Activated CD4-positive, CD25-positive, alpha-beta regulatory T cell (primary cell): ENCODE measurements around the gene SPRY4.
"Not testable (repeated sequence)": the region's sequence is repeated elsewhere in the genome, so short reads cannot be mapped to it uniquely, and the experiment has no call there.

Experiments used
- DNase-seq, 4 experiments: peaks; one replicate each; lab custom pipeline; 2025; lab: John Stamatoyannopoulos, UW

Gene SPRY4

DNA sequence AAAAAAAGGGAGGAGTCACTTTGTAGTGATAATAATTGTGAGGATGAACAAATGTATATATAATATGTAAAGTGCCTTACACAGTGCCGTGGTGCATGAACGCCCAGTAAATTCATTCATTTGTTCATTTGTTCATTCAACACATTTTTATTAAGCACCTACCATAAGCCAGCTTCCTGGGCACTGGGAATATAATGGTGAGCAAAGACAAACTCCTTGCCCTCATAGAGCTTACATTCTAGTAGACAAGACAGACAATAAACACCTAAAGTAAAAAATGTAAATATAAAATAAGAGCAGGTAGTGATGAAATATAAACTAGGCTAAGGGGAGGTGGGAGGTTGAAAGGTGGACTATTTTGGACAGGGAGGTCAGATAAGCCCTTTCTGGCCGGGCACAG lies 32.0 kb downstream of the SPRY4 start:
- DNase-seq: no peak

DNA sequence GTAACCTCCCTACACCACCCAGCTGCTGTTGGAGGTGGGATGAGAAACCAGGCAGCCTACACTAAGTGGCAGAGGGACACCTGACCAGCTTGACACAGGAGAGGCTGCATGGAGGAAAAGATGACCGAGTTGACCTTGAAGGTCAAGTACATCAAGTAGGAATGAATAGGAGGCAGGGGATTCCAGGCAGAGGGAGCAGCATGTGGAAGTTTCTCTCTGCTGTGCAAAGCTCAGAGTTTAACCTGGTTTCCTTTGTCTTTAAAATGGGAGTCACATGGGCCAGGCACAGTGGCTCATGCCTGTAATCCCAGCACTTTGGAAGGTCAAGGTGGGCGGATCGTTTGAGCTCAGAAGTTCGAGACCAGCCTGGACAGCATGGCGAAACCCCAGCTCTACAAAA lies 32.6 kb downstream of the SPRY4 start:
- no peak for DNase-seq

- DNase-seq: no peak
These were observed 34.1 kb downstream of the SPRY4 start for GRCh38 chr5:142290577-142291299.

GRCh38 chr5:142289708-142290576 lies 34.9 kb downstream of the SPRY4 start:
- DNase-seq: no peak

- DNase-seq: no peak
These were observed 36.9 kb downstream of the SPRY4 start for GRCh38 chr5:142287973-142288313.

DNA sequence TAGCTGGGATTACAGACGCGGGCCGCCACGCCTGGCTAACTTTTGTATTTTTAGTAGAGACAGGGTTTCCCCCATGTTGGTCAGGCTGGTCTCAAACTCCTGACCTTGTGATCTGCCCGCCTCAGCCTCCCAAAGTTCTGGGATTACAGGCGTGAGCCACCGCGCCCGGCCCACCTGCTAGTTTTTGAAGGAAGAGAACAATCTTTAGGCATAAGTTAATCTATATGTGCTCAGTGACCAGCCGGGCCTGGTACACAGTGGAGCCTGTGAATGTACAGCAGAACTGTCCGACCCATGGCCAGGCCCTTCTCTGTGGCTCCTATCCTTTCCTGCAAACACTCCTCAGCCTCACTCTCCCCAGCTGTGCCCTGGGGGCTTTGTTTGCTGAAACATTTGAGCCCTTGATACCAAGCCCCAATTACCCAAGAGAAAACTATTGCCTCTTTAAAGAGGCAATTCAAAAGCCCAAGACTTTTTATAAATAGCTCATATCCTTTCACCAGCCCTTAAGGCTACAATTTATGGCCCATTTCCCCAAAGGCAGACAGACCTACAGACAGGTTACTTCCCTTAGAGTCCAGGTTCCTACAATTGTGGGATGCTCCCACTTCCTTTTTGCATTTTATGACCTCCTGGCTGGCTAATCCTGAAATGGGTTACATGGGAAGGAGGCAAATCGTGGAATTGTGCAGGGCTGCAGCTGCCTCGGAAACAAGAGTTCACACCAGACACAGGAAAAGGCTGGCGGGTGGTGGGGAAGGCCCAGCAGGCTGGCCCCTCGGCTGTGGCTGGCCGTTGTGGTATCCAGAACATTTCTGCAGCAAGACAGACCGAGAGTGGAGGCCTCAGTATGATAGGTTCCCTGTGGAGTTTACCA lies 37.5 kb downstream of the SPRY4 start:
- no peak for DNase-seq

GRCh38 chr5:142286111-142286510 lies 38.7 kb downstream of the SPRY4 start:
- DNase-seq: no peak

DNA sequence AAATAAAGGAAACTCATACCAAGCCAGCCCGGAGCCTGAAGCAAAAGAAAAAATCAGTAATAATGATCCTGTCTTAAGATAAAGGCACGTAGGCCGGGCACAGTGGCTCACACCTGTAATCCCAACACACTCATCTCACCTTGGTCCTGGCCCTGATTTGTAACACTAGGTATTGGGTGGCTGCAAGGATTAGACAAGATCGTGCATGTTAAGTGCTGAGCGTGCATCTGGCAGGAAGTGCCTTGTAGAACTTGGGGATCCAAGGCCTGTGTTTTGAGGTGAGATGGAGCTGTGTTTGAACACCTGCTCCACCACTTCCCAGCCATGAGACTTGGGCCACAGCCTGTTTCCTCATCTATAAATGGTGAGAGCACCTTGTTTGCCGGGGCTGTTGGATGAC lies 41.5 kb downstream of the SPRY4 start:
- DNase-seq: no peak

GRCh38 chr5:142281966-142282365 lies 42.9 kb downstream of the SPRY4 start:
- no peak for DNase-seq

DNA sequence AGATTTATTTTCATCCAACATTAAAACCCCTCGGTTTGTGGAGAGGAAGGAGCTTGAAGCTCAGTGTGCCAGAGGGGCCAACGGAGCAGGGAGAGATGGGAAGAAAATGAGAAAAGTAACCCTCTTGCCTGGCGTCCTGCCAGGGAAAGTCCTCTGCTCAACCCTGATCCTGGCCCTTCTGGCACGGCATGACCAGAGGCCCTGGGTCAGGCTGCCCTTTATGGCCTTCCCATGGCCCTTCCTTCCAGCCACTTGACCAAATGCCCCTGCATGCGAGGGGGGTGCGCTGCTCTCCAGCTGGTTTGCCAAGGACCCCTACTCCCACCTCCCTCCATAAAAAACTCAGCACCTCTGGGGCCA lies 43.8 kb downstream of the SPRY4 start:
- no peak for DNase-seq

GRCh38 chr5:142280066-142281007 lies 44.5 kb downstream of the SPRY4 start:
- DNase-seq: no peak

GRCh38 chr5:142278627-142279026 lies 46.2 kb downstream of the SPRY4 start:
- DNase-seq: no peak

DNA sequence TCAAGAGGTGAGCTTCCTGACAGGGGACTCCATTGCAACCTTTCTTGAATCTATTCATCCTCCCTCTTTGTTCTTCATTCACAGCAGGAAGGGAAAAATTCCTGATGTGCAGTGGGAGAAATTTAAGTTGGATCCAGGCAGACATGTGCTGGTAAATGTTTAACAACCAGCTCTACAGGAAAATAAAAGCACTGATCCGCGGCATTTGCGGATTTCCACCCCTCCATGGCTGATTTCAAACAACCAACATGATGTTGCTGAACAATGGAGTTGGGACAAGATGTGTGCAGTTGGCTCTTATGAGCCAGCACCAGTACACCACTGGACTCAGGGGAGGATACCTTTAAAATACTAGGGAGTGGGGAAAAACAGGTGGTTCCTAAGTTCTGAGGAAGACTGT lies 47.0 kb downstream of the SPRY4 start:
- DNase-seq: no peak

GRCh38 chr5:142276517-142276916 lies 48.3 kb downstream of the SPRY4 start:
- no peak for DNase-seq

GRCh38 chr5:142275496-142275895 lies 49.3 kb downstream of the SPRY4 start:
- no peak for DNase-seq

DNA sequence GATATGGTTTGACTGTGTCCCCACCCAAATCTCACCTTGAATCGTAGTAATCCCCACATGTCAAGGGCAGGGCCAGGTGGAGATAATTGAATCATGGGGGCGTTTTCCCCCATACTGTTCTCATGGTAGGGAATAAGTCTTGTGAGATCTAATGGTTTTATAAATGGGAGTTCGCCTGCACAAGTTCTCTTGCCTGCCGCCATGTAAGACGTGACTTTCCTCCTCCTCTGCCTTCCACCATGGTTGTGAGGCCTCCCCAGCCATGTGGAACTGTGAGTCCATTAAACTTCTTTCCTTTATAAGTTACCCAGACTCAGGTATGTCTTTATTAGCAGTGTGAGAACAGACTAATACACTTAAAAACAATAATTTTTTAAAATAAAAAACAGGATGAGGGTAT lies 52.2 kb downstream of the SPRY4 start:
- DNase-seq: not testable (repeated sequence)

DNA sequence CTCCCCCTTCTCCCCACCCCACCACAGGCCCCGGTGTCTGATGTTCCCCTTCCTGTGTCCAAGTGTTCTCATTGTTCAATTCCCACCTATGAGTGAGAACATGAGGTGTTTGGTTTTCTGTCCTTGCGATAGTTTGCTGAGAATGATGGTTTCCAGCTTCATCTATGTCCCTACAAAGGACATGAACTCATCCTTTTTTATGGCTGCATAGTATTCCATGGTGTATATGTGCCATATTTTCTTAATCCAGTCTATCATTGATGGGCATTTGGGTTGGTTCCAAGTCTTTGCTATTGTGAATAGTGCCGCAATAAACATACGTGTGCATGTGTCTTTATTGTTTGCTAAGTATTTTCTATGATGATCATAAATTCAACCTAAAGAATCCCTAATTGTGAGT lies 60.7 kb downstream of the SPRY4 start:
- not testable (repeated sequence) for DNase-seq

- DNase-seq: no peak
These were observed 61.5 kb downstream of the SPRY4 start for GRCh38 chr5:142263346-142263745.

- no peak for DNase-seq
These were observed 62.1 kb downstream of the SPRY4 start for GRCh38 chr5:142262683-142263082.
